Neural cell (in vitro differentiated cells): ENCODE data around the gene MTERF2.

Source experiments
- CTCF ChIP-seq: fragments of 450-650 bp; IDR thresholded peaks from 2 replicates; pipeline ENCODE4 v1.5.1; 2014; ENCODE audit warnings: antibody characterized with exemption, mild to moderate bottlenecking, moderate library complexity; ENCODE audit not compliant: poor library complexity, severe bottlenecking
- EP300 ChIP-seq: fragments of 450-650 bp; conservative IDR thresholded peaks from 2 replicates; pipeline ENCODE4 v1.6.1; 2014; ENCODE audit warnings: antibody characterized with exemption, mild to moderate bottlenecking, moderate library complexity; ENCODE audit not compliant: poor library complexity, severe bottlenecking
- MXI1 ChIP-seq: fragments of 450-650 bp; conservative IDR thresholded peaks from 2 replicates; pipeline ENCODE4 v1.6.1; 2014; ENCODE audit warnings: antibody characterized with exemption, mild to moderate bottlenecking; ENCODE audit not compliant: poor library complexity, severe bottlenecking
- POLR2AphosphoS5 ChIP-seq: IDR thresholded peaks from 2 replicates; pipeline ENCODE4 v1.6.1; 2012
- REST ChIP-seq: IDR thresholded peaks from 2 replicates; pipeline ENCODE4 v1.6.1; 2012; ENCODE audit warnings: borderline replicate concordance
- SMC3 ChIP-seq: fragments of 450-650 bp; conservative IDR thresholded peaks from 2 replicates; pipeline ENCODE4 v1.6.1; 2014; ENCODE audit warnings: antibody characterized with exemption, mild to moderate bottlenecking, moderate library complexity; ENCODE audit not compliant: poor library complexity

- TF ChIP-seq CTCF = no peak
- TF ChIP-seq REST = no peak
- no peak for TF ChIP-seq EP300
- no peak for TF ChIP-seq MXI1
- TF ChIP-seq SMC3 = no peak
- no peak for TF ChIP-seq POLR2AphosphoS5
Measured at GRCh38 chr12:106999446-106999845, 12.5 kb upstream of the MTERF2 start.
